Liver (tissue), 9 donors: ENCODE results near the gene ASIC1. TPM values are rescaled to one million over a fixed set of nuclear protein-coding genes. Genes with fewer than 3 reads are reported as not detected.

Experiments
- DNase-seq: peaks from one replicate; pipeline ENCODE4 v3.0.0-alpha.2; 2017; ENCODE audit warnings: low spot score
- H3K27ac ChIP-seq, 2 donors: one replicate each; pipeline ENCODE4 v1.7.0; 2013; ENCODE audit warnings: inconsistent platforms in 2 of 2, low read length in 2 of 2, control low read depth in 1 of 2, low read depth in 1 of 2, mild to moderate bottlenecking in 1 of 2
- H3K27me3 ChIP-seq, 4 donors: one replicate each; pipeline versions ENCODE4 v1.6.1 to v1.7.0; 2013; ENCODE audit warnings: low read length in 3 of 4, inconsistent platforms in 1 of 4, mild to moderate bottlenecking in 1 of 4, moderate library complexity in 1 of 4; ENCODE audit not compliant: control insufficient read depth in 4 of 4, insufficient read depth in 4 of 4
- H3K36me3 ChIP-seq, 4 donors: one replicate each; pipeline versions ENCODE4 v1.6.1 to v1.7.0; 2013; ENCODE audit warnings: low read length in 3 of 4, mild to moderate bottlenecking in 3 of 4, low read depth in 1 of 4, moderate library complexity in 1 of 4; ENCODE audit not compliant: control insufficient read depth in 4 of 4, insufficient read depth in 3 of 4
- H3K4me1 ChIP-seq, 4 donors: one replicate each; pipeline versions ENCODE4 v1.6.1 to v1.7.0; 2013; ENCODE audit warnings: low read length in 3 of 4, mild to moderate bottlenecking in 3 of 4, moderate library complexity in 1 of 4; ENCODE audit not compliant: control insufficient read depth in 4 of 4, insufficient read depth in 4 of 4
- H3K4me3 ChIP-seq, 3 donors: one replicate each; pipeline versions ENCODE4 v1.6.1 to v1.7.0; 2013; ENCODE audit warnings: low read length in 3 of 3, control low read depth in 1 of 3, low read depth in 1 of 3, mild to moderate bottlenecking in 1 of 3
- H3K9ac ChIP-seq, 2 donors: one replicate each; pipeline ENCODE4 v1.7.0; 2013; ENCODE audit warnings: low read length in 2 of 2, mild to moderate bottlenecking in 2 of 2, moderate library complexity in 2 of 2, control low read depth in 1 of 2, low read depth in 1 of 2
- H3K9me3 ChIP-seq, 4 donors: one replicate each; pipeline versions ENCODE4 v1.6.1 to v1.7.0; 2013; ENCODE audit warnings: low read length in 3 of 4; ENCODE audit not compliant: control insufficient read depth in 4 of 4
- CTCF ChIP-seq: fragments of 150-350 bp; IDR thresholded peaks from 2 replicates; pipeline ENCODE4 v1.5.1; 2017; ENCODE audit warnings: improper control_type of control experiment, low read depth, low read length; ENCODE audit not compliant: missing input control
- EGR1 ChIP-seq, 2 donors: IDR thresholded peaks; 2 replicates each; pipeline ENCODE4 v1.6.1; 2016 to 2018; ENCODE audit warnings: antibody characterized with exemption in 2 of 2, low read depth in 2 of 2
- FOXA1 ChIP-seq: IDR thresholded peaks from 2 replicates; pipeline ENCODE4 v1.6.1; 2016; ENCODE audit warnings: antibody characterized with exemption
- FOXA2 ChIP-seq: IDR thresholded peaks from 2 replicates; pipeline ENCODE4 v1.6.1; 2016; ENCODE audit warnings: antibody characterized with exemption
- JUND ChIP-seq, 2 donors: IDR thresholded peaks; 2 replicates each; pipeline ENCODE4 v1.6.1; 2016; ENCODE audit warnings: antibody characterized with exemption in 2 of 2
- NR2F2 ChIP-seq: IDR thresholded peaks from 2 replicates; pipeline ENCODE4 v1.6.1; 2016; ENCODE audit warnings: antibody characterized with exemption
- RAD21 ChIP-seq, 2 donors: IDR thresholded peaks; 2 replicates each; pipeline ENCODE4 v1.6.1; 2016; ENCODE audit warnings: antibody characterized with exemption in 2 of 2, mild to moderate bottlenecking in 2 of 2
- REST ChIP-seq: IDR thresholded peaks from 2 replicates; pipeline ENCODE4 v1.6.1; 2016; ENCODE audit warnings: antibody characterized with exemption, mild to moderate bottlenecking
- RXRA ChIP-seq, 2 donors: IDR thresholded peaks; 2 replicates each; pipeline ENCODE4 v1.6.1; 2017 to 2018; ENCODE audit warnings: antibody characterized with exemption in 2 of 2, mild to moderate bottlenecking in 1 of 2
- SP1 ChIP-seq: IDR thresholded peaks from 2 replicates; pipeline ENCODE4 v1.6.1; 2018; ENCODE audit warnings: antibody characterized with exemption, mild to moderate bottlenecking
- WGBS: extraction: QIAGEN DNeasy Blood & Tissue Kit; methylation state at CpG from one replicate; pipeline ENCODE4 v1.1.7; 2013; 5-methylcytosine and 5-hydroxymethylcytosine counted together
- polyA plus RNA-seq, 2 donors: library from polyadenylated mRNA; stranded (reverse) in 1 of 2; unstranded in 1 of 2; fragments of 200-250 nt in 1 of 2; fragments of >200 nt in 1 of 2; fragmentation: Nextera tagmentation in 1 of 2; extraction: Ambion mirVana in 1 of 2; gene quantifications; one replicate each; pipeline versions ENCODE4 v1.2.1 to v1.2.3, GENCODE V29; 2013 to 2015
- total RNA-seq, 2 donors: library from RNA; depleted of rRNA; stranded (reverse); fragments of >200 nt; gene quantifications; one replicate each; pipeline ENCODE4 v1.2.3, GENCODE V29; 2014
- donor health status: healthy.
- donor health status: healthy.
- donor health status: healthy.
- donor health status: healthy.
- donor health status: healthy.

Gene ASIC1
- total and polyA plus RNA-seq, 4 donors, result 0.05 to 0.08 (median 0.06) TPM; not detected in 1

- no peak overlapping the region for H3K9ac ChIP-seq
- peaks cover 7 to 21% (median 11%) of the 10 kb centered on the region in 4 donors for H3K4me1 ChIP-seq
- DNase-seq, result no peak
- no peak overlapping the region for H3K4me3 ChIP-seq
- no peak for TF ChIP-seq RXRA (IDR thresholded peaks at IDR 0.05)
- TF ChIP-seq JUND (IDR thresholded peaks at IDR 0.05), result no peak
- no peak for TF ChIP-seq REST
- no peak for TF ChIP-seq NR2F2
- no peak for TF ChIP-seq RAD21 (IDR thresholded peaks at IDR 0.05)
- no peak for TF ChIP-seq EGR1 (IDR thresholded peaks at IDR 0.05; ENCODE audit: low read depth in 2 of 2)
- TF ChIP-seq FOXA2, result no peak
- TF ChIP-seq FOXA1, result no peak
- no peak for TF ChIP-seq CTCF
- no peak for TF ChIP-seq SP1
- H3K27ac ChIP-seq, result no peak overlapping the region
- WGBS, result 92% methylated on average over 7 of the region's 7 CpGs
- no peaks in the 10 kb centered on the region for H3K9me3 ChIP-seq
- no peaks in the 10 kb centered on the region for H3K27me3 ChIP-seq
- no peaks in the 10 kb centered on the region for H3K36me3 ChIP-seq
Measured at GRCh38 chr12:50052964-50053363, 4.4 kb upstream of the ASIC1 start.

- 86% methylated on average over 1 of the region's 1 CpG for WGBS
- no peaks in the 10 kb centered on the region for H3K36me3 ChIP-seq
- no peak overlapping the region for H3K27ac ChIP-seq
- H3K9ac ChIP-seq, result no peak overlapping the region
- H3K4me1 ChIP-seq, result peaks cover 7 to 21% (median 12%) of the 10 kb centered on the region in 4 donors
- H3K27me3 ChIP-seq, result peaks cover 0 to 2% (median 0%) of the 10 kb centered on the region in 4 donors
- no peak for TF ChIP-seq CTCF
- no peak overlapping the region for H3K4me3 ChIP-seq
- H3K9me3 ChIP-seq, result no peaks in the 10 kb centered on the region
- no peak for DNase-seq
Measured at GRCh38 chr12:50053583-50053982, 3.8 kb upstream of the ASIC1 start.
